NCI-H1694 treated with DMSO at 0.1 percent for 48 hours (cell line): ENCODE data around the gene KSR2.

Experiments used
- DNase-seq: peaks from one replicate; lab custom pipeline; 2025; lab: John Stamatoyannopoulos, UW

KSR2 gene

DNA sequence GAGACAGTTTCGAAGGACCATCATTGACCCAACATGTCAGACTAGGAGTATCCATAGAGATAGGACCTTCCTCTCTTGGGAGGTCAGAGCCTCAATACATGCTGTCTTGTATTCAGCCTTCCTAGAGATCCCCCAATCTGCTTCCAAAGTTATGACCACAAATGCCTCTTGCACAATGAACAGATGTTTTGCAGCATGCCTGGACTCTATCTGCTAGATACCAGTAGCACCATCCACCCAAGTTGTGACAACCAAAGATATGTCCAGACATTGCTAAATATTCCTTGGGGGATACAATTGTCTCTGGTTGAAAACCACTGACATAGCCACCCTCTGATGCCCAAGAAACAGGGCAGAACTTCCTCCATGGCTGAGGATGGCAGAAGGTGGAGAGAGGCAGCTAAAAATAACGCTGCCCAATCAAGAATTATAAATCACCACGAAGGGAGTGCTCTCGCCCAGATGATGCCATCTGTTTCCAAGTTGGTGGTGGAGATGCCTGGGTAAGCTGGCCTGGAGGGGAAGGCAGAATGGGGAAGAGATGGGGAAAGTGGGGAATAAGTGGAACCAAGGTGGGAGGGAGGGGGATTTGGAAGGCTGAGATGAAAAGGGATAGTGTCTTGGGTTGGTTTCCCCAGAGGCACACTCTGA, 564.5 kb downstream of the KSR2 start:
- no peak for DNase-seq

- no peak for DNase-seq
Observed at GRCh38 chr12:117403586-117404139, 565.1 kb downstream of the KSR2 start.
